ENCODE data around the gene NDUFS6. TPM values are rescaled to one million over a fixed set of nuclear protein-coding genes. Genes with fewer than 3 reads are reported as not detected.

Gene NDUFS6
- total RNA-seq, 6 donors from 2014 or later, result 22.9 to 64.6 (median 39.3) TPM

GRCh38 chr5:1759378-1759970 lies 41.7 kb upstream of the NDUFS6 start:
- DNase-seq (peak in 1 of 2 donors; percentile 11), ATAC-seq (ENCODE audit: low FRiP score in 2 of 2) (no peak)

GRCh38 chr5:1760231-1760630 lies 41.0 kb upstream of the NDUFS6 start:
- Histone ChIP-seq H3K9me3 (peaks cover 0 to 4% (median 0%) of the 10 kb centered on the region in 4 donors), H3K27ac (no peak overlapping the region), H3K27me3 (no peaks in the 10 kb centered on the region), H3K4me1 (no peaks in the 10 kb centered on the region), H3K4me3 (no peak overlapping the region), H3K36me3 (no peaks in the 10 kb centered on the region)
- no peak for DNase-seq
- TF ChIP-seq CTCF (IDR thresholded peaks at IDR 0.05) (no peak), POLR2AphosphoS5 (IDR thresholded peaks at IDR 0.05) (no peak), POLR2A (IDR thresholded peaks at IDR 0.05) (no peak), EP300 (IDR thresholded peaks at IDR 0.05) (no peak)
- WGBS, 2 donors, result 84 to 85% methylated on average over 4 of the region's 4 CpGs
- no peak for ATAC-seq (ENCODE audit: low FRiP score in 2 of 2)

More at GRCh38 chr5:1759378-1759970, 41.7 kb upstream of the NDUFS6 start:
- no peak for TF ChIP-seq EP300 (IDR thresholded peaks at IDR 0.05)
- TF ChIP-seq CTCF (IDR thresholded peaks at IDR 0.05), result no peak
- no peak for TF ChIP-seq POLR2A (IDR thresholded peaks at IDR 0.05)
- TF ChIP-seq POLR2AphosphoS5 (IDR thresholded peaks at IDR 0.05), result no peak
- Histone ChIP-seq H3K9me3 (peaks cover 0 to 4% (median 0%) of the 10 kb centered on the region in 4 donors), H3K27me3 (no peaks in the 10 kb centered on the region), H3K36me3 (no peaks in the 10 kb centered on the region), H3K4me1 (no peaks in the 10 kb centered on the region), H3K4me3 (no peak overlapping the region), H3K27ac (no peak overlapping the region)
- WGBS, 2 donors, result 78 to 79% methylated on average over 12 to 13 of the region's 13 CpGs

GRCh38 chr5:1760656-1761452 lies 40.4 kb upstream of the NDUFS6 start:
- no peak for TF ChIP-seq CTCF (IDR thresholded peaks at IDR 0.05)
- no peak for TF ChIP-seq POLR2AphosphoS5 (IDR thresholded peaks at IDR 0.05)
- TF ChIP-seq POLR2A (IDR thresholded peaks at IDR 0.05), result no peak
- TF ChIP-seq EP300 (IDR thresholded peaks at IDR 0.05), result no peak

GRCh38 chr5:1761453-1761755 lies 39.8 kb upstream of the NDUFS6 start:
- no peak for DNase-seq

More at GRCh38 chr5:1760656-1761452, 40.4 kb upstream of the NDUFS6 start:
- WGBS, 2 donors, result 73 to 76% methylated on average over 21 to 24 of the region's 28 CpGs
- H3K4me1 ChIP-seq, result no peaks in the 10 kb centered on the region
- DNase-seq, result peak in 1 of 2 donors; percentile 17
- peak in 1 of 2 donors; percentile 16 for ATAC-seq (ENCODE audit: low FRiP score in 2 of 2)
- no peak overlapping the region for H3K4me3 ChIP-seq
- H3K36me3 ChIP-seq, result no peaks in the 10 kb centered on the region
- no peaks in the 10 kb centered on the region for H3K27me3 ChIP-seq
- H3K9me3 ChIP-seq, result peaks cover 0 to 4% (median 0%) of the 10 kb centered on the region in 4 donors
- H3K27ac ChIP-seq, result no peak overlapping the region

More at GRCh38 chr5:1761453-1761755, 39.8 kb upstream of the NDUFS6 start:
- H3K27me3 ChIP-seq, result no peaks in the 10 kb centered on the region
- ATAC-seq (ENCODE audit: low FRiP score in 2 of 2), result no peak
- TF ChIP-seq POLR2AphosphoS5 (IDR thresholded peaks at IDR 0.05) (no peak), CTCF (IDR thresholded peaks at IDR 0.05) (no peak), POLR2A (IDR thresholded peaks at IDR 0.05) (no peak), EP300 (IDR thresholded peaks at IDR 0.05) (no peak)
- peaks cover 0 to 4% (median 0%) of the 10 kb centered on the region in 4 donors for H3K9me3 ChIP-seq
- no peak overlapping the region for H3K4me3 ChIP-seq
- H3K27ac ChIP-seq, result no peak overlapping the region
- no peaks in the 10 kb centered on the region for H3K4me1 ChIP-seq
- H3K36me3 ChIP-seq, result no peaks in the 10 kb centered on the region
- WGBS, 2 donors, result 81 to 89% methylated on average over 11 of the region's 11 CpGs

Measured in upper lobe of left lung (tissue), 6 donors.